ENCODE measurements around the gene SPACA1.
"Not testable (repeated sequence)": the region's sequence is repeated elsewhere in the genome, so short reads cannot be mapped to it uniquely, and the experiment has no call there.

Gene SPACA1

GRCh38 chr6:88047510-88048150 is at the start of gene SPACA1:
TSS of gene SPACA1 (plus strand) at chr6:88047841. CDS start at chr6:88047906, 65 bp downstream.
- Histone ChIP-seq H3K4me3 (ENCODE audit: low read depth in 1 of 2, low read length in 2 of 2) (no peak within 1 kb of the TSS), H3K4me1 (ENCODE audit: insufficient read depth, low read length) (no peaks in the 10 kb centered on the region), H3K27me3 (ENCODE audit: insufficient read depth, low read length, poor library complexity) (no peaks in the 10 kb centered on the region), H3K79me2 (ENCODE audit: insufficient read depth, low read length) (no peaks in the 10 kb centered on the region), H3K9me3 (ENCODE audit: insufficient read depth, low read length, severe bottlenecking) (no peaks in the 10 kb centered on the region), H3K9ac (ENCODE audit: low read depth, low read length) (no peak within 1 kb of the TSS), H3K4me2 (ENCODE audit: insufficient read depth, low read length) (no peak within 1 kb of the TSS), H3K27ac (ENCODE audit: low read length) (no peak within 1 kb of the TSS), H2AFZ (ENCODE audit: low read depth, low read length) (no peak within 1 kb of the TSS), H4K20me1 (ENCODE audit: insufficient read depth, low read length) (no peaks in the 10 kb centered on the region), H3K36me3 (ENCODE audit: insufficient read depth, low read length) (no peaks in the 10 kb centered on the region)
- DNase-seq (no peak), ATAC-seq (ENCODE audit: insufficient read depth, low read depth) (no peak)
- TF ChIP-seq EZH2 (IDR thresholded peaks at IDR 0.05; ENCODE audit: borderline replicate concordance, low read depth, low read length, severe bottlenecking) = no peak
- no peak for TF ChIP-seq CTCF (IDR thresholded peaks at IDR 0.05; ENCODE audit: borderline replicate concordance, extremely low read depth, low read length, poor library complexity, severe bottlenecking)

GRCh38 chr6:88000713-88001112 is 46.9 kb upstream of the SPACA1 start:
- no peak overlapping the region for H3K27ac ChIP-seq (ENCODE audit: low read length)
- H4K20me1 ChIP-seq (ENCODE audit: insufficient read depth, low read length) = no peaks in the 10 kb centered on the region
- TF ChIP-seq EZH2 (IDR thresholded peaks at IDR 0.05; ENCODE audit: borderline replicate concordance, low read depth, low read length, severe bottlenecking) (no peak), CTCF (IDR thresholded peaks at IDR 0.05; ENCODE audit: borderline replicate concordance, extremely low read depth, low read length, poor library complexity, severe bottlenecking) (no peak)
- H3K9me3 ChIP-seq (ENCODE audit: insufficient read depth, low read length, severe bottlenecking) = no peaks in the 10 kb centered on the region
- no peak overlapping the region for H3K9ac ChIP-seq (ENCODE audit: low read depth, low read length)
- H3K27me3 ChIP-seq (ENCODE audit: insufficient read depth, low read length, poor library complexity) = peaks cover 2% of the 10 kb centered on the region
- no peaks in the 10 kb centered on the region for H3K36me3 ChIP-seq (ENCODE audit: insufficient read depth, low read length)
- ATAC-seq (ENCODE audit: insufficient read depth, low read depth) = no peak
- H3K79me2 ChIP-seq (ENCODE audit: insufficient read depth, low read length) = no peaks in the 10 kb centered on the region
- no peak overlapping the region for H3K4me3 ChIP-seq (ENCODE audit: low read depth in 1 of 2, low read length in 2 of 2)
- H3K4me2 ChIP-seq (ENCODE audit: insufficient read depth, low read length) = no peak overlapping the region
- no peak overlapping the region for H2AFZ ChIP-seq (ENCODE audit: low read depth, low read length)
- no peak for DNase-seq
- no peaks in the 10 kb centered on the region for H3K4me1 ChIP-seq (ENCODE audit: insufficient read depth, low read length)

GRCh38 chr6:88001279-88001678 is 46.4 kb upstream of the SPACA1 start:
- not testable (repeated sequence) for H2AFZ ChIP-seq (ENCODE audit: low read depth, low read length); H3K27ac ChIP-seq (ENCODE audit: low read length); H3K9ac ChIP-seq (ENCODE audit: low read depth, low read length); H3K36me3 ChIP-seq (ENCODE audit: insufficient read depth, low read length); H3K4me3 ChIP-seq (ENCODE audit: low read depth in 1 of 2, low read length in 2 of 2); H3K9me3 ChIP-seq (ENCODE audit: insufficient read depth, low read length, severe bottlenecking); DNase-seq; H3K79me2 ChIP-seq (ENCODE audit: insufficient read depth, low read length); H3K4me2 ChIP-seq (ENCODE audit: insufficient read depth, low read length); H3K27me3 ChIP-seq (ENCODE audit: insufficient read depth, low read length, poor library complexity); ATAC-seq (ENCODE audit: insufficient read depth, low read depth); H4K20me1 ChIP-seq (ENCODE audit: insufficient read depth, low read length); H3K4me1 ChIP-seq (ENCODE audit: insufficient read depth, low read length)

GRCh38 chr6:88004707-88005106 is 42.9 kb upstream of the SPACA1 start:
- no peak overlapping the region for H3K27ac ChIP-seq (ENCODE audit: low read length)
- no peak overlapping the region for H3K4me2 ChIP-seq (ENCODE audit: insufficient read depth, low read length)
- TF ChIP-seq EZH2 (IDR thresholded peaks at IDR 0.05; ENCODE audit: borderline replicate concordance, low read depth, low read length, severe bottlenecking) (no peak), CTCF (IDR thresholded peaks at IDR 0.05; ENCODE audit: borderline replicate concordance, extremely low read depth, low read length, poor library complexity, severe bottlenecking) (no peak)
- ATAC-seq (ENCODE audit: insufficient read depth, low read depth) (no peak), DNase-seq (no peak)
- no peaks in the 10 kb centered on the region for H3K36me3 ChIP-seq (ENCODE audit: insufficient read depth, low read length)
- H2AFZ ChIP-seq (ENCODE audit: low read depth, low read length) = no peak overlapping the region
- H3K27me3 ChIP-seq (ENCODE audit: insufficient read depth, low read length, poor library complexity) = no peaks in the 10 kb centered on the region
- no peak overlapping the region for H3K4me3 ChIP-seq (ENCODE audit: low read depth in 1 of 2, low read length in 2 of 2)
- no peaks in the 10 kb centered on the region for H4K20me1 ChIP-seq (ENCODE audit: insufficient read depth, low read length)
- no peaks in the 10 kb centered on the region for H3K9me3 ChIP-seq (ENCODE audit: insufficient read depth, low read length, severe bottlenecking)
- H3K9ac ChIP-seq (ENCODE audit: low read depth, low read length) = no peak overlapping the region
- H3K79me2 ChIP-seq (ENCODE audit: insufficient read depth, low read length) = no peaks in the 10 kb centered on the region
- H3K4me1 ChIP-seq (ENCODE audit: insufficient read depth, low read length) = no peaks in the 10 kb centered on the region
